CD8-positive, alpha-beta memory T cell (primary cell): ENCODE results near the gene TASOR2. TPM values are rescaled to one million over a fixed set of nuclear protein-coding genes. Genes with fewer than 3 reads are reported as not detected.

Source experiments
- CTCF ChIA-PET: fragments of 350-600 bp; sonication (Branson Sonifier 250); formaldehyde crosslinking; loops from one replicate; lab custom pipeline; 2021; ENCODE audit warnings: antibody characterized with exemption; lab: Charles Lee
- POLR2A ChIA-PET: fragments of 350-600 bp; sonication (Branson Sonifier 250); formaldehyde crosslinking; loops from one replicate; lab custom pipeline; 2021; ENCODE audit warnings: antibody characterized with exemption; lab: Charles Lee
- DNase-seq, 5 donors: peaks; one replicate each; pipeline versions ENCODE4 v3.0.0 to v3.0.0-alpha.2; 2020 to 2022; ENCODE audit warnings: mixed read lengths in 1 of 5
- H3K27ac ChIP-seq: one replicate; pipeline ENCODE4 v1.7.0; 2013; ENCODE audit warnings: low read depth, mild to moderate bottlenecking, low read length, moderate library complexity
- H3K27me3 ChIP-seq: 2 replicates; pipeline ENCODE4 v1.7.0; 2013; ENCODE audit warnings: low read length, mild to moderate bottlenecking; ENCODE audit not compliant: insufficient read depth, poor library complexity, severe bottlenecking
- H3K36me3 ChIP-seq: 2 replicates; pipeline ENCODE4 v1.7.0; 2013; ENCODE audit warnings: mild to moderate bottlenecking, low read length, moderate library complexity; ENCODE audit not compliant: insufficient read depth
- H3K4me1 ChIP-seq: 2 replicates; pipeline ENCODE4 v1.7.0; 2013; ENCODE audit warnings: mild to moderate bottlenecking, low read length, moderate library complexity; ENCODE audit not compliant: insufficient read depth
- H3K4me3 ChIP-seq: 2 replicates; pipeline ENCODE4 v1.7.0; 2013; ENCODE audit warnings: mild to moderate bottlenecking, low read length
- H3K9me3 ChIP-seq: 2 replicates; pipeline ENCODE4 v1.7.0; 2013; ENCODE audit warnings: mild to moderate bottlenecking, low read length
- H3K27ac Mint-ChIP-seq, 8 donors: one replicate each; pipeline ENCODE4 v1.8.0; 2020 to 2021; ENCODE audit warnings: mixed read lengths in 8 of 8, mild to moderate bottlenecking in 6 of 8, inconsistent platforms in 3 of 8, moderate library complexity in 3 of 8
- H3K27me3 Mint-ChIP-seq, 2 donors: one replicate each; pipeline ENCODE4 v1.8.0; 2020 to 2021; ENCODE audit warnings: mixed read lengths in 2 of 2, mild to moderate bottlenecking in 1 of 2, moderate library complexity in 1 of 2
- H3K36me3 Mint-ChIP-seq, 3 donors: one replicate each; pipeline ENCODE4 v1.8.0; 2020 to 2021; ENCODE audit warnings: mixed read lengths in 3 of 3, inconsistent platforms in 1 of 3, mild to moderate bottlenecking in 1 of 3
- H3K4me1 Mint-ChIP-seq, 3 donors: one replicate each; pipeline ENCODE4 v1.8.0; 2020 to 2021; ENCODE audit warnings: mixed read lengths in 3 of 3, inconsistent platforms in 1 of 3, mild to moderate bottlenecking in 1 of 3
- H3K4me3 Mint-ChIP-seq, 7 donors: one replicate each; pipeline ENCODE4 v1.8.0; 2020 to 2021; ENCODE audit warnings: mixed read lengths in 7 of 7, mild to moderate bottlenecking in 6 of 7, moderate library complexity in 4 of 7, inconsistent platforms in 2 of 7
- H3K9me3 Mint-ChIP-seq, 5 donors: one replicate each; pipeline ENCODE4 v1.8.0; 2020 to 2022; ENCODE audit warnings: mixed read lengths in 5 of 5, mild to moderate bottlenecking in 3 of 5, moderate library complexity in 2 of 5, inconsistent platforms in 1 of 5
- polyA plus RNA-seq: library from polyadenylated mRNA; unstranded; fragments of 300-500 nt; fragmentation: Illumina TruSeq; gene quantifications from one replicate; pipeline ENCODE4 v1.2.3, GENCODE V29; 2021
- total RNA-seq, 2 experiments: library from RNA; stranded (reverse); gene quantifications; one replicate each; pipeline ENCODE4 v1.2.3, GENCODE V29; 2021

Gene TASOR2
- total and polyA plus RNA-seq, 3 experiments from 2014 or later: 11.6 to 74.2 (median 71.2) TPM

- Histone ChIP-seq H3K27me3 (no peaks in the 10 kb centered on the region), H3K27ac (no peak overlapping the region), H3K36me3 (no peaks in the 10 kb centered on the region), H3K4me3 (peak overlapping the region; percentile 73), H3K4me1 (peaks cover 17% of the 10 kb centered on the region), H3K9me3 (no peaks in the 10 kb centered on the region)
- H3K27me3 Mint-ChIP-seq: peaks cover 4 to 15% of the 10 kb centered on the region in 2 donors
- H3K27ac Mint-ChIP-seq: peak overlapping the region in 4 of 8 donors; percentile 42 to 85 (median 62)
- DNase-seq: no peak
- H3K4me3 Mint-ChIP-seq: peak overlapping the region; percentile 90 to 96 (median 93)
- H3K4me1 Mint-ChIP-seq: peaks cover 13 to 24% (median 23%) of the 10 kb centered on the region in 3 donors
- peaks cover 0 to 3% (median under 1%) of the 10 kb centered on the region in 3 donors for H3K36me3 Mint-ChIP-seq
- ChIA-PET CTCF (no interaction called here), POLR2A (interaction anchor here (0.6 kb wide), 1 partner anchor 44 kb away, joined by 3 read pairs; no protein-coding TSS in a partner anchor)
- no peaks in the 10 kb centered on the region for H3K9me3 Mint-ChIP-seq
These were observed 17.6 kb upstream of the TASOR2 start for GRCh38 chr10:5666841-5667630.

GRCh38 chr10:5668429-5668828, 16.2 kb upstream of the TASOR2 start:
- no peak overlapping the region for H3K27ac Mint-ChIP-seq
- peak overlapping the region in 1 of 7 donors; percentile 96 for H3K4me3 Mint-ChIP-seq
- peaks cover 13 to 24% (median 18%) of the 10 kb centered on the region in 3 donors for H3K4me1 Mint-ChIP-seq

GRCh38 chr10:5669604-5670003, 15.0 kb upstream of the TASOR2 start:
- Histone ChIP-seq H3K27ac (no peak overlapping the region), H3K9me3 (no peaks in the 10 kb centered on the region), H3K36me3 (no peaks in the 10 kb centered on the region), H3K4me3 (no peak overlapping the region), H3K27me3 (no peaks in the 10 kb centered on the region), H3K4me1 (peaks cover 17% of the 10 kb centered on the region)
- Mint-ChIP-seq H3K36me3 (peaks cover 0 to 21% (median 3%) of the 10 kb centered on the region in 3 donors), H3K9me3 (peaks cover 1 to 14% (median 9%) of the 10 kb centered on the region in 5 donors), H3K4me1 (peaks cover 10 to 18% (median 16%) of the 10 kb centered on the region in 3 donors), H3K27ac (no peak overlapping the region), H3K27me3 (peaks cover 10 to 35% of the 10 kb centered on the region in 2 donors), H3K4me3 (no peak overlapping the region)
- POLR2A ChIA-PET: interaction anchor here (0.7 kb wide), 2 partner anchors 9 to 15 kb away, joined by 3 to 4 read pairs; partner anchors contain the start of gene TASOR2
- CTCF ChIA-PET: interaction anchor here (1.0 kb wide), 1 partner anchor 47 kb away, joined by 4 read pairs; no protein-coding TSS in a partner anchor
- no peak for DNase-seq

More at GRCh38 chr10:5668429-5668828, 16.2 kb upstream of the TASOR2 start:
- Histone ChIP-seq H3K4me3 (no peak overlapping the region), H3K27me3 (no peaks in the 10 kb centered on the region), H3K36me3 (no peaks in the 10 kb centered on the region), H3K9me3 (no peaks in the 10 kb centered on the region), H3K4me1 (peaks cover 17% of the 10 kb centered on the region), H3K27ac (no peak overlapping the region)
- CTCF ChIA-PET: interaction anchor here (1.0 kb wide), 1 partner anchor 8 kb away, joined by 3 read pairs; no protein-coding TSS in a partner anchor
- Mint-ChIP-seq H3K27me3 (peaks cover 5 to 26% of the 10 kb centered on the region in 2 donors), H3K36me3 (peaks cover 0 to 12% (median 3%) of the 10 kb centered on the region in 3 donors), H3K9me3 (peaks cover 0 to 8% (median 6%) of the 10 kb centered on the region in 5 donors)
- POLR2A ChIA-PET: no interaction called here
- no peak for DNase-seq

DNA sequence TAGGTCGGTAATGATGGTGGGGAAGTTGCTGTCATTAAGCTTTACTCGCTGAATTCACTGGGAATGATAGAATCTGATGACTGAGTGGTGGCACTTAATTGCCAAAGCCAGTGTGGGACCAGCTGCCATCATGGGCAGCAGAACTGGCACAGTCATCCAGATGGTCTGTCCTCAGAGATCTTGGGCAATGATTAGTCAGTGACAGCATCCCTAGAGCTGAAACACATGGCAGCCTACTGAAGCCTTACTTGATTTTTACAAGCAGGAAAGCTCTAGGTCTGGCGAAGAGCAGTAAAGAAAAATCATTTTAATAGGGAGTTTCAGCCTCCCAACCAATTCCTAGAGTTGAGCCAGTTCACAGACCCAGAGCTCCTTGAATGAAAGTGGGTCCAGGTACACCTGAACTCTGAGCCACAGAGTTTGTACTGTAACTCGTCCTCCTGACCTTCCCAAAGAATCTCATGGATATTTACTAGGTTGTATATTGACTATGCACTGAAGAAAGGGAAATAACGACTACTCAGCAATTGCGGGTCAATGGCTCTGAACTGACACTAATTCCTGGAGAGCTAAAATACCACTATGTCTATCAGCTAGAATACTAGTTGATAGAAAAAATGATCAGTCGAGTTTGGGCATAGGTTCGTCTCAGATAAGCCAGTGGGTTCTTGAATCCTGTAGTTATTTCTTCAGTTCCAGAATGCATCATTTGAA, 13.8 kb upstream of the TASOR2 start:
- no peaks in the 10 kb centered on the region for H3K36me3 ChIP-seq
- peaks cover 7 to 12% (median 11%) of the 10 kb centered on the region in 3 donors for H3K4me1 Mint-ChIP-seq
- H3K9me3 ChIP-seq: no peaks in the 10 kb centered on the region
- H3K36me3 Mint-ChIP-seq: peaks cover 0 to 24% (median 3%) of the 10 kb centered on the region in 3 donors
- CTCF ChIA-PET: no interaction called here
- H3K4me3 ChIP-seq: no peak overlapping the region
- H3K27ac Mint-ChIP-seq: no peak overlapping the region
- H3K27me3 Mint-ChIP-seq: peaks cover 16 to 38% of the 10 kb centered on the region in 2 donors
- H3K9me3 Mint-ChIP-seq: peaks cover 1 to 16% (median 9%) of the 10 kb centered on the region in 5 donors
- POLR2A ChIA-PET: no interaction called here
- peaks cover 9% of the 10 kb centered on the region for H3K4me1 ChIP-seq
- H3K27me3 ChIP-seq: no peaks in the 10 kb centered on the region
- H3K27ac ChIP-seq: no peak overlapping the region
- H3K4me3 Mint-ChIP-seq: no peak overlapping the region
- DNase-seq: no peak

DNA sequence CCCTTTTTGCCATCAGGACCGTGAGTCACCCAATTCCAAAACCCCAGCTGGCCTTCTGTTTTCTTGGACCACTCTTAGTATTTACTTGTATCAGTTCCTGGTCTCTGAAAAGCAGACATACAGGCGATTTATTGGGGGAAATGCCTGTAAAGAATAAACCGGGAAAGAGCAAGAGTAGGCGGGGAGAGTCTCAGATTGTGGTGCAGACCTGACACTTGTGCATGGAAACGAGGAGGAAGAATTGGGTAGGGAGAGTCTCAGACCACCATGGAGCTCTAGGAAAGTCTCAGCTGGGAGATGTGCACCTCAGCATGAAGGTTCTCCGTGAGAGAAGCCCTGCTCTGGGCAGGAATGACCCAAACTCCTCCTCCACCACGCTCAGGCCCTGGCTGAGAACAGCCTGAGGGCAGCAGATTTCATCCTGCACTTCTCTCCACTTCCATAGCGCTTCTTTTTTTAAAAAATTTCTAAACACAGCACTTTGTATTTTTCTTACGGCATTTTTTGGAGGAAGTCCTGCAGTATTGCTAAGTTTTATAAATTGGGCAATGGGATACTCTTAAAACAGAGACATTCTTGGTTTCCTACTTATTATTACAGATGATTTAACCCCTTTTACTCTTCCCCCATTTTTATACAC, 6.1 kb upstream of the TASOR2 start:
- Mint-ChIP-seq H3K4me1 (peaks cover 0 to 3% (median 0%) of the 10 kb centered on the region in 3 donors), H3K9me3 (peaks cover 0 to 10% (median 3%) of the 10 kb centered on the region in 5 donors), H3K27me3 (peaks cover 37 to 44% of the 10 kb centered on the region in 2 donors), H3K36me3 (peaks cover 0 to 15% (median 0%) of the 10 kb centered on the region in 3 donors), H3K4me3 (no peak overlapping the region), H3K27ac (peak overlapping the region in 1 of 8 donors; percentile 13)
- H3K4me3 ChIP-seq: no peak overlapping the region
- ChIA-PET POLR2A (no interaction called here), CTCF (no interaction called here)
- no peaks in the 10 kb centered on the region for H3K36me3 ChIP-seq
- DNase-seq: no peak
- H3K27me3 ChIP-seq: no peaks in the 10 kb centered on the region
- no peak overlapping the region for H3K27ac ChIP-seq
- H3K4me1 ChIP-seq: no peaks in the 10 kb centered on the region
- no peaks in the 10 kb centered on the region for H3K9me3 ChIP-seq

DNA sequence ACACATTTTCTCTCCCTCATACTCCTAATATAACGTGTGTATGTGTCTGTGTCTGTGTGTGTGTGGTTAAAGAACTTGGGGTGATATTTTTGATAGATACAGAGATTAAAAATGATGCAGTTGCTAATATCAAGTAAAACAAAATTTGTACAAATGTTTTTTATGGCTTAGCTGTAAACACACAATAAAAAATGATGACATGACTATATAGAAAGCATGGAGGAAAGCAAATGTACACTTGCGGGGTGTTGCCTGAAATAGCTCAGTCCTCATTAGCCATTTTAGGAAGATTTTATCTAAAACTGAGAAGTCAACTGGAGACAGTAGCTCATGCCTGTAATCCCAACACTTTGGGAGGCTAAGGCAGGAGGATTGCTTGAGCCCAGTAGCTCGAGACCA, 5.6 kb upstream of the TASOR2 start:
- H3K36me3 ChIP-seq: no peaks in the 10 kb centered on the region
- Mint-ChIP-seq H3K27me3 (peaks cover 37 to 41% of the 10 kb centered on the region in 2 donors), H3K9me3 (peaks cover 0 to 9% (median 3%) of the 10 kb centered on the region in 5 donors), H3K4me3 (no peak overlapping the region), H3K27ac (no peak overlapping the region), H3K4me1 (peaks cover 3 to 7% (median 3%) of the 10 kb centered on the region in 3 donors), H3K36me3 (peaks cover 0 to 12% (median 0%) of the 10 kb centered on the region in 3 donors)
- H3K27me3 ChIP-seq: no peaks in the 10 kb centered on the region
- H3K4me3 ChIP-seq: no peak overlapping the region
- H3K27ac ChIP-seq: no peak overlapping the region
- no peaks in the 10 kb centered on the region for H3K9me3 ChIP-seq
- CTCF ChIA-PET: no interaction called here
- H3K4me1 ChIP-seq: peaks cover 3% of the 10 kb centered on the region
- POLR2A ChIA-PET: no interaction called here
- DNase-seq: no peak

DNA sequence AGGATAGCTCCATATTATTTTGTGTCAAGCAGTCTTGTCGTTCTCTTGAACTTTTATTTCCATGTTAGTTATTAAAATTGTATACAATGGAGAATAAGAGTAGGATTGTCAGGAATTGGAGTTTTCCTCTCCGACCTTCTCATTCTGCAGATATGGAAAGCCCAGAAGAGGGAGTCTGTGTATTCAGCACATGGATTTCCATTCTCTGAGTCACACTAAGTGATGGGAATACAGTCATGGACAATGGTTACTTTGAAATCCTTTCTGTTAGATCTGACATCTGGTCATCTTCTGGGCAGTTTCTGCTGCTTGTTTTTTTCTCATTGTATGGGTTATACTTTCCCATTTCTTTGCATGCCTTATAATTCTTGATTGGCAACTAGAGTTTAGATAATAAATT, 5.0 kb upstream of the TASOR2 start:
- peaks cover 8 to 12% (median 9%) of the 10 kb centered on the region in 3 donors for H3K4me1 Mint-ChIP-seq
- Histone ChIP-seq H3K27ac (no peak overlapping the region), H3K4me3 (no peak overlapping the region), H3K27me3 (no peaks in the 10 kb centered on the region), H3K36me3 (no peaks in the 10 kb centered on the region), H3K9me3 (no peaks in the 10 kb centered on the region), H3K4me1 (peaks cover 6% of the 10 kb centered on the region)
- H3K27ac Mint-ChIP-seq: no peak overlapping the region
- no peak for DNase-seq
- peaks cover 0 to 3% (median 0%) of the 10 kb centered on the region in 5 donors for H3K9me3 Mint-ChIP-seq
- peaks cover 0 to 7% (median 5%) of the 10 kb centered on the region in 3 donors for H3K36me3 Mint-ChIP-seq
- POLR2A ChIA-PET: no interaction called here
- H3K4me3 Mint-ChIP-seq: no peak overlapping the region
- CTCF ChIA-PET: no interaction called here
- peaks cover 32 to 36% of the 10 kb centered on the region in 2 donors for H3K27me3 Mint-ChIP-seq
